IPS-11a (cell line): Measurements from ENCODE around the gene OR1E2.
"Not testable (repeated sequence)": the region's sequence is repeated elsewhere in the genome, so short reads cannot be mapped to it uniquely, and the experiment has no call there.

Source experiments
- H3K4me3 ChIP-seq: one replicate; pipeline ENCODE4 v1.5.1; 2013; ENCODE audit warnings: low read depth, low read length, control low read depth

Gene OR1E2

GRCh38 chr17:3433741-3434140 is at the start of gene OR1E2:
Gene OR1E2 (minus strand): TSS chr17:3433841. CDS start chr17:3433841, 0 bp downstream.
- H3K4me3 ChIP-seq, result no peak within 1 kb of the TSS

GRCh38 chr17:3482852-3483251 is 49.2 kb upstream of the OR1E2 start:
- no peak overlapping the region for H3K4me3 ChIP-seq

- no peak overlapping the region for H3K4me3 ChIP-seq
Measured at GRCh38 chr17:3479988-3480387, 46.3 kb upstream of the OR1E2 start.

GRCh38 chr17:3475812-3476610 is 42.4 kb upstream of the OR1E2 start, which contains the start of gene ASPA:
Gene ASPA (plus strand): TSS chr17:3475997. CDS start chr17:3476160, 163 bp downstream.
- no peak within 1 kb of the TSS for H3K4me3 ChIP-seq

GRCh38 chr17:3475251-3475685 is 41.6 kb upstream of the OR1E2 start:
- no peak overlapping the region for H3K4me3 ChIP-seq

GRCh38 chr17:3474212-3474611 is 40.6 kb upstream of the OR1E2 start:
- H3K4me3 ChIP-seq, result no peak overlapping the region

GRCh38 chr17:3472137-3472536 is 38.5 kb upstream of the OR1E2 start:
- H3K4me3 ChIP-seq, result no peak overlapping the region

- H3K4me3 ChIP-seq, result no peak within 1 kb of the TSS
Measured at GRCh38 chr17:3471599-3471998, 38.0 kb upstream of the OR1E2 start, which contains the start of gene SPATA22. Gene SPATA22 (minus strand): TSS chr17:3471819. CDS start chr17:3469325, 2,494 bp downstream.

GRCh38 chr17:3469529-3469928 is 35.9 kb upstream of the OR1E2 start:
- H3K4me3 ChIP-seq, result no peak overlapping the region

- not testable (repeated sequence) for H3K4me3 ChIP-seq
Measured at GRCh38 chr17:3466355-3466754, 32.7 kb upstream of the OR1E2 start.

- H3K4me3 ChIP-seq, result no peak overlapping the region
Measured at GRCh38 chr17:3448059-3448665, 14.5 kb upstream of the OR1E2 start.

- H3K4me3 ChIP-seq, result no peak overlapping the region
Measured at GRCh38 chr17:3447625-3448024, 14.0 kb upstream of the OR1E2 start.

- H3K4me3 ChIP-seq, result no peak overlapping the region
Measured at GRCh38 chr17:3440451-3440850, 6.8 kb upstream of the OR1E2 start.

GRCh38 chr17:3438368-3438767 is 4.7 kb upstream of the OR1E2 start:
- H3K4me3 ChIP-seq, result no peak overlapping the region

- H3K4me3 ChIP-seq, result not testable (repeated sequence)
Measured at GRCh38 chr17:3433215-3433614, 426 bp downstream of the OR1E2 start.

- H3K4me3 ChIP-seq, result no peak overlapping the region
Measured at GRCh38 chr17:3418222-3418621, 15.4 kb downstream of the OR1E2 start.

GRCh38 chr17:3415610-3416009 is 18.0 kb downstream of the OR1E2 start:
- no peak overlapping the region for H3K4me3 ChIP-seq

- not testable (repeated sequence) for H3K4me3 ChIP-seq
Measured at GRCh38 chr17:3412216-3412615, 21.4 kb downstream of the OR1E2 start.

GRCh38 chr17:3411070-3411469 is 22.6 kb downstream of the OR1E2 start, which contains the start of gene OR3A3:
Gene OR3A3 (plus strand): TSS chr17:3411370.
- H3K4me3 ChIP-seq, result no peak within 1 kb of the TSS

- not testable (repeated sequence) for H3K4me3 ChIP-seq
Measured at GRCh38 chr17:3403856-3404255, 29.8 kb downstream of the OR1E2 start.

GRCh38 chr17:3401786-3402185 is 31.9 kb downstream of the OR1E2 start:
- no peak overlapping the region for H3K4me3 ChIP-seq

GRCh38 chr17:3400055-3400454 is 33.6 kb downstream of the OR1E2 start:
- no peak overlapping the region for H3K4me3 ChIP-seq
